OCI-LY1 (cell line): ENCODE measurements around the gene PCED1B.

Experiments used
- CTCF ChIP-seq: fragments of 200-600 bp; sonication (generic), shearing (Covaris generic); IDR thresholded peaks from 2 replicates; pipeline ENCODE4 v1.5.1; 2017; ENCODE audit warnings: mild to moderate bottlenecking, antibody characterized with exemption, low read length, moderate library complexity, mixed read lengths
- EZH2 ChIP-seq: fragments of 200-600 bp; sonication (generic), shearing (Covaris generic); IDR thresholded peaks from 2 replicates; pipeline ENCODE4 v1.8.0; 2017; ENCODE audit warnings: borderline replicate concordance, mixed run types, mild to moderate bottlenecking, antibody characterized with exemption, low read length, moderate library complexity, mixed read lengths

GRCh38 chr12:47202176-47202575, 122.8 kb downstream of the PCED1B start:
- TF ChIP-seq CTCF (no peak), EZH2 (no peak)
